SKM-1 treated with dmso at 0.1 percent for 144 hours (cell line): Measurements from ENCODE around the gene RPS6KB1.
A peak's percentile ranks its signal among the peaks of the same experiment; 100 is the strongest.
"Not testable (repeated sequence)": the region's sequence is repeated elsewhere in the genome, so short reads cannot be mapped to it uniquely, and the experiment has no call there.

ENCODE experiments used
- DNase-seq: peaks from one replicate; lab custom pipeline; 2025; ENCODE audit not compliant: unreplicated experiment; lab: John Stamatoyannopoulos, UW

RPS6KB1 gene

GRCh38 chr17:59933317-59933716, 40.4 kb downstream of the RPS6KB1 start:
- DNase-seq, result not testable (repeated sequence)

DNA sequence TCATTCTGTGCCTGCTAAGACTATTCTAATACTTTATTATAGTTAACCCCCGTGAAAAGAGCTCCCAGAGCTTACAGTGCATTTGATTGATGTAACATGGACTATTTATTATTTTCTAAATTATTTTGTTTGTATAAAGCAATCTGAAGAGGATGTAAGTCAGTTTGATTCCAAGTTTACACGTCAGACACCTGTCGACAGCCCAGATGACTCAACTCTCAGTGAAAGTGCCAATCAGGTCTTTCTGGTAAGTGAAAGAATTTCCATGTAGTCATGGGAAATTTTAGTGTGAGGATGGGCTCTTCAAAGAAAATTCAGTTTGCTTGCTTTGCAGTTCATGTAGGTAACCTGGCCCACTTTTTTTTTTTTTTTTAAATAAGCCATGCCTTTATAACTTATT, 47.8 kb downstream of the RPS6KB1 start:
- DNase-seq, result not testable (repeated sequence)

DNA sequence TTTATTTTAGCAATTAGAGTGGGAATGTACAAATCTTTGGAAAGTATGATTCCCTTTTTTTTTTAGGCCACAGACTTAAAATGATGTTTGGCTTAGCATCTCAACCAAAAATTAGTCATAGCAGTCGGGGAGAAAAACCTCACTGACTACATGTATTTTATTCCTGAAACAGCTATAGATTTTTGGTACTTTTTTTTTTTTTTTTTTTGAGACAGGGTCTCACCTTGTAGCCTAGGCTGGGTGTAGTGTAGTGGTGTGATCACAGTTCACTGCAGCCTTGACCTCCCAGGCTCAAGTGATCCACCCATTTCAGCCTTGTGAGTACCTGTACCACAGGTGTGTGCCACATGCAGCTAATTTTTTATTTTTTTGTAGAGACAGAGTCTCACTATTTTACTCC, 48.2 kb downstream of the RPS6KB1 start:
- DNase-seq, result no peak

DNA sequence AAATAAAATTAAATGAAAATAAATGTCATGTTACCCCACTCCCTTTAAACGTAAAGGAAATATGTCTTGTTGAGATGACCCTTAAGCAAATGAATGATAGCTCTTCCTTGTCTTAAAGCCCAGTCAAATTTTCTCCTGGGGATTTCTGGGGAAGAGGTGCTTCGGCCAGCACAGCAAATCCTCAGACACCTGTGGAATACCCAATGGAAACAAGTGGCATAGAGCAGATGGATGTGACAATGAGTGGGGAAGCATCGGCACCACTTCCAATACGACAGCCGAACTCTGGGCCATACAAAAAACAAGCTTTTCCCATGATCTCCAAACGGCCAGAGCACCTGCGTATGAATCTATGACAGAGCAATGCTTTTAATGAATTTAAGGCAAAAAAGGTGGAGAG, 53.5 kb downstream of the RPS6KB1 start:
- DNase-seq, result not testable (repeated sequence)

DNA sequence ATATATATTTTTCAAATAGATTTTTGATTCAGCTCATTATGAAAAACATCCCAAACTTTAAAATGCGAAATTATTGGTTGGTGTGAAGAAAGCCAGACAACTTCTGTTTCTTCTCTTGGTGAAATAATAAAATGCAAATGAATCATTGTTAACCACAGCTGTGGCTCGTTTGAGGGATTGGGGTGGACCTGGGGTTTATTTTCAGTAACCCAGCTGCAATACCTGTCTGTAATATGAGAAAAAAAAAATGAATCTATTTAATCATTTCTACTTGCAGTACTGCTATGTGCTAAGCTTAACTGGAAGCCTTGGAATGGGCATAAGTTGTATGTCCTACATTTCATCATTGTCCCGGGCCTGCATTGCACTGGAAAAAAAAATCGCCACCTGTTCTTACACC, 54.4 kb downstream of the RPS6KB1 start:
- DNase-seq, result not testable (repeated sequence)

- DNase-seq, result no peak
Measured at GRCh38 chr17:59950049-59950448, 57.1 kb downstream of the RPS6KB1 start.

- no peak for DNase-seq
Measured at GRCh38 chr17:59954856-59955255, 61.9 kb downstream of the RPS6KB1 start.

DNA sequence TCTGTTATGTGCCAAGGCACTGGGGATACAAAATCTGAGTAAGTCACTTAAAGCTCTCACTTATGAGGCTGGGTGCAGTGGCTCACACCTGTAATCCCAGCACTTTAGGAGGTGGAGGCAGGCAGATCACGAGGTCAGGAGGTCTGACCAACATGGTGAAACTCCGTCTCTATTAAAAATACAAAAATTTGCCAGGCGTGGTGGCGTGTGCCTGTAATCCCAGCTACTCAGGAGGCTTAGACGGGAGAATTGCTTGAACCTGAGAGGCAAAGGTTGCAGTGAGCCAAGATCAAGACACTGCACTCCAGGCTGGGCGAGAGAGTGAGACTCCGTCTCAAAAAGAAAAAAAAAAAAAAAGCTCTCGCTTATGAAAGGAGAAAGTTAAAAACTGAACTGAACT, 66.7 kb downstream of the RPS6KB1 start:
- DNase-seq, result not testable (repeated sequence)

GRCh38 chr17:59962739-59963318, 69.9 kb downstream of the RPS6KB1 start:
- no peak for DNase-seq

DNA sequence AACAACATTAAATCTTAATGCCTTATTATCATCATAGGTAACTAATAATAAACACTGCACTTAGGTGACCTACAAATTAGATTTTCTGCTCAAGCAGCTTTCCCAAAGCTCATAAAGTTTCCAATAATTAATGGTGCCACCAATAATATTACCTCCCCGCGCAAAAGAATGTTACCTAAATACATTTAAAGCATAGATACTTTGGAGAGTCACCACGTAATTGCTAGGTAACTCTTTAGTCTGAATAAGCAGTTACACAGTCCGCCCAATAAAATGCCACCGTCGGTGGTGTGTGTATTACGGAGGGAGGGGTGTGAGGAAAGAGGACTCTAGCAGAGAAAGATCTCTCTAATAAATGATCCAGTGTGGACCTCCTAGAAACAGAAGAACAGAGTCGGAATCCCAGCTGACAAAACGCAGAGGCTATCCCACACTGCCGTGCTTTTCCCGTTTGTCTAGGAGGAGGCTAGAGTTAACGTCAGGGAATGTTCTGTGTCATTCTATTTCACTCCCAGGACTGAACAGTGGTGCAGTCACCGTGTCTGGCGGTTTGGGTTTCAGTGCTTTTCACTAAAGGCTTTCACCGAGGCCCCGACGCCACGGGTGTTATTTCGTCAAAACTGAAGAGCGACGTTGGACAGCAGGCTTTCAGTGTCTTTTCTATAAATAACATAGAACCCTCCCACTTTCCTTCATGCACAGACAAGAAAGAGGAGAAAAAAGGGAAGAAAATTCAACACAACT, 71.0 kb downstream of the RPS6KB1 start:
- DNase-seq, result peak; percentile 90

- DNase-seq, result peak; percentile 90
Measured at GRCh38 chr17:59964482-59965328, 71.8 kb downstream of the RPS6KB1 start, which contains the start of gene RNFT1. Gene RNFT1 (minus strand): TSS chr17:59964740. CDS start chr17:59964663, 77 bp downstream.

DNA sequence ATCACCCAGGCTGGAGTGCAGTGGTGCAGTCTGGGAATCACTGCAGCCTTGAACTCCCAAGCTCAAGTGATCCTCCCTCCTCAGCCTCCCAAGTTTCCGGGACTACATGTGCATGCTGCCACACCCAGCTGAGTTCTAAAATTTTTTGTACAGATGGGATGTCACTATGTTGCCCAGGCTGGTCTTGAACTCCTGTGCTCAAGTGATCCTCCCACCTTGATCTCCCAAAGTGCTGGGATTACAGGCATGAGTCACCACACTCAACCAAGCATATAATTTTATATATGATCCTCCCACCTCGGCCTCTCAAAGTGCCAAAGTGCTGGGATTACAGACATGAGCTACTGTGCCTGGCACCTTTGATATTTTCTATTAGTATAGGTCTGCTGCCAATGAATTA, 78.8 kb downstream of the RPS6KB1 start:
- not testable (repeated sequence) for DNase-seq

DNA sequence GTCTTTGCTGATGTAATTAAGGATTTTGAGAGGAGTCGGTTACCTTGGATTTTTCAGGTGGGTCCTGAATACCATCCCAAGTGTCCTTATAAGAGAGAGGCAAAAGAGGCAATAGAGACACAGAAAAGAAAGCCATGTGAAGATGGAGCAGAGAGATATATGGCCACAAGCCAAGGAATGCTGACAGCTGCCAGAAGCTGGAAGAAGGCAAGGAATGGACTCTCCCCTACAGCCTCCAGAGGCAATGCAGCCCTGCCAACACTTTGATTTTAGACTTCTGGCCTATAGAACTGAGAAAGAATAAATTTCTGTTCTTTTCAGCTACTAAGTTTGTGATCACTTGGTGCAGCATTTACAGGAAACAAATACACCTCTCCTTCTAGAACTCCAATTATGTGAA, 79.9 kb downstream of the RPS6KB1 start:
- no peak for DNase-seq

GRCh38 chr17:59973483-59973882, 80.6 kb downstream of the RPS6KB1 start:
- DNase-seq, result not testable (repeated sequence)

- not testable (repeated sequence) for DNase-seq
Measured at GRCh38 chr17:59975166-59975565, 82.2 kb downstream of the RPS6KB1 start.

- not testable (repeated sequence) for DNase-seq
Measured at GRCh38 chr17:59996608-59997007, 103.7 kb downstream of the RPS6KB1 start.
